Left lung (tissue), 10 donors: ENCODE results near the gene NR2E3. TPM values are rescaled to one million over a fixed set of nuclear protein-coding genes. Genes with fewer than 3 reads are reported as not detected.
"Not testable (repeated sequence)": the region's sequence is repeated elsewhere in the genome, so short reads cannot be mapped to it uniquely, and the experiment has no call there.

ENCODE experiments used
- ATAC-seq: fragments of 200-7000 bp; cut with Tn5 transposase; one replicate; pipeline ENCODE4 v1.9.1; 2020; ENCODE audit warnings: moderate library complexity
- DNase-seq, 4 donors: peaks; one replicate each; pipeline ENCODE4 v3.0.0-alpha.2; 2013 to 2020
- H3K27ac ChIP-seq, 2 donors: fragments of 200-600 bp; sonication (generic) in 1 of 2; one replicate each; pipeline versions ENCODE4 v1.5.0 to v1.8.0; 2020 to 2021
- H3K27me3 ChIP-seq, 2 donors: fragments of 200-600 bp; sonication (generic) in 1 of 2; one replicate each; pipeline versions ENCODE4 v1.5.0 to v1.8.0; 2020 to 2021
- H3K36me3 ChIP-seq, 2 donors: fragments of 200-600 bp; sonication (generic) in 1 of 2; one replicate each; pipeline versions ENCODE4 v1.5.0 to v1.8.0; 2020 to 2021
- H3K4me1 ChIP-seq, 2 donors: fragments of 200-600 bp; one replicate each; pipeline ENCODE4 v1.8.0; 2021
- H3K4me3 ChIP-seq, 2 donors: fragments of 200-600 bp; sonication (generic) in 1 of 2; one replicate each; pipeline versions ENCODE4 v1.5.0 to v1.8.0; 2020 to 2021; ENCODE audit warnings: mild to moderate bottlenecking in 1 of 2
- H3K9me3 ChIP-seq, 2 donors: fragments of 200-600 bp; sonication (generic) in 1 of 2; one replicate each; pipeline versions ENCODE4 v1.5.0 to v1.8.0; 2020 to 2021
- CTCF ChIP-seq, 2 donors: fragments of 200-600 bp; sonication (generic) in 1 of 2; IDR thresholded peaks; one replicate each; pipeline versions ENCODE4 v1.5.0 to v1.8.0; 2021; ENCODE audit warnings: antibody characterized with exemption in 2 of 2
- intact Hi-C, 2 donors: fragments of 100-400 bp; cut with DNase I; formaldehyde crosslinking; loops; one replicate each; pipeline versions ENCODE4 v1.11.2 to v1.14.2; 2022
- polyA plus RNA-seq, 6 donors: library from polyadenylated mRNA; unstranded; fragments of 120-200 nt; gene quantifications; one replicate each; pipeline ENCODE4 v1.2.1, GENCODE V29; 2013; ENCODE audit not compliant: insufficient read length in 6 of 6
- total RNA-seq, 2 donors: library from RNA; stranded (reverse); fragmentation: NEBNext Ultra II Directional; extraction: Animal tissue kit (Norgen Biotek cat#: 25700); gene quantifications; one replicate each; pipeline ENCODE4 v1.2.1, GENCODE V29; 2021
- donor health status: DM: no; HTN: yes; CAD: no.
- donor health status: DM: no; HTN: no; CAD: no.

The NR2E3 gene
- total and polyA plus RNA-seq, 8 donors: 0.41 to 1.1 (median 0.70) TPM

GRCh38 chr15:71841563-71841962 lies 31.2 kb downstream of the NR2E3 start:
- intact Hi-C loops: no loop called here
- no peaks in the 10 kb centered on the region for H3K9me3 ChIP-seq
- DNase-seq: no peak
- no peak overlapping the region for H3K4me3 ChIP-seq
- TF ChIP-seq CTCF (IDR thresholded peaks at IDR 0.05): no peak
- H3K27me3 ChIP-seq: no peaks in the 10 kb centered on the region
- ATAC-seq: no peak
- peaks cover 0 to 24% of the 10 kb centered on the region in 2 donors for H3K36me3 ChIP-seq
- H3K27ac ChIP-seq: no peak overlapping the region
- no peaks in the 10 kb centered on the region for H3K4me1 ChIP-seq

- peaks cover 0 to 47% of the 10 kb centered on the region in 2 donors for H3K36me3 ChIP-seq
Measured at GRCh38 chr15:71844916-71845315, 34.6 kb downstream of the NR2E3 start.

GRCh38 chr15:71853543-71853942 lies 43.2 kb downstream of the NR2E3 start:
- H3K9me3 ChIP-seq: no peaks in the 10 kb centered on the region
- no peak overlapping the region for H3K4me3 ChIP-seq
- H3K27me3 ChIP-seq: no peaks in the 10 kb centered on the region
- ATAC-seq: no peak
- no peak overlapping the region for H3K27ac ChIP-seq
- no peak for DNase-seq
- intact Hi-C loops: no loop called here
- peaks cover 0 to 49% of the 10 kb centered on the region in 2 donors for H3K36me3 ChIP-seq
- H3K4me1 ChIP-seq: no peaks in the 10 kb centered on the region
- TF ChIP-seq CTCF (IDR thresholded peaks at IDR 0.05): no peak

More at GRCh38 chr15:71844916-71845315, 34.6 kb downstream of the NR2E3 start:
- no peaks in the 10 kb centered on the region for H3K4me1 ChIP-seq
- H3K4me3 ChIP-seq: no peak overlapping the region
- DNase-seq (no peak), ATAC-seq (no peak)
- no peaks in the 10 kb centered on the region for H3K27me3 ChIP-seq
- H3K9me3 ChIP-seq: no peaks in the 10 kb centered on the region
- no peak for TF ChIP-seq CTCF (IDR thresholded peaks at IDR 0.05)
- no peak overlapping the region for H3K27ac ChIP-seq
- intact Hi-C loops: no loop called here

- H3K9me3 ChIP-seq, ATAC-seq, DNase-seq, H3K27me3 ChIP-seq, intact Hi-C loops, H3K27ac ChIP-seq, H3K4me3 ChIP-seq, H3K4me1 ChIP-seq: not testable (repeated sequence)
- H3K36me3 ChIP-seq: peaks cover 0 to 12% of the 10 kb centered on the region in 2 donors
Measured at GRCh38 chr15:71858232-71858631, 47.9 kb downstream of the NR2E3 start.
